ENCODE data around the gene MARK2. TPM values are rescaled to one million over a fixed set of nuclear protein-coding genes. Genes with fewer than 3 reads are reported as not detected.
A peak's percentile ranks its signal among the peaks of the same experiment; 100 is the strongest.

The MARK2 gene
- polyA plus RNA-seq, 12 donors, result 15.8 to 37.4 (median 17.8) TPM; not detected in 1

DNA sequence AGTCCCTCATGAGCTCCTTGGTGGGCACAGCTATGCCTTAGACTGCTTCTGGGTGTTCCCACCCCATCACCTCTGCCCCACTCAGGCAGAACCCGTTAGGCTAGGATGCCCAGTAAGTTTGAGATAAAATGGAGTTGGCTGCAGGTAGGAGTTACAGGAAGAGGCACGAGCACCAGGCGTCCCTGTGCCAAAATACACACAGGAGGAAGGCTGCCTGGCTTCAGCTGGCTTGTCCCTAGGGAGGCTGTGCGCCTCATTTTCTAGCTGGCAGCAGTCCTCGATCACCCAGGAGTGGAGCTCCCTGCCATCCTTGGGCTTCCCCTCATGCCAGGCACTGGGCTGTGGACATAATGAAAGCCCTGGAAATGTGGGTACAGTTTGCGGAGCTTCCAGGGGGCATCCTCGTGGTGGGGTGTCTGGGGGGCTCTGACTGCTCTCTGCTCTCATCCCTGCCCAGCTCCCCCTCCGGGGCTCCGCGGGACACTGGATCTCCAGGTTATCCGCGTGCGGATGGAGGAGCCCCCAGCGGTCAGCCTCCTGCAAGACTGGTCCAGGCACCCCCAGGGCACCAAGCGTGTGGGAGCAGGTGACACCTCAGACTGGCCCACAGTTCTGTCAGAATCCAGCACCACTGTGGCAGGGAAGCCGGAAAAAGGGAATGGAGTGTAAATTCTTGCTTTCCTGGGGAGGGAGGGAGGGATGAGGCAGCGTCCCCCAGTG lies 12.3 kb upstream of the MARK2 start:
- DNase-seq, result no peak

DNA sequence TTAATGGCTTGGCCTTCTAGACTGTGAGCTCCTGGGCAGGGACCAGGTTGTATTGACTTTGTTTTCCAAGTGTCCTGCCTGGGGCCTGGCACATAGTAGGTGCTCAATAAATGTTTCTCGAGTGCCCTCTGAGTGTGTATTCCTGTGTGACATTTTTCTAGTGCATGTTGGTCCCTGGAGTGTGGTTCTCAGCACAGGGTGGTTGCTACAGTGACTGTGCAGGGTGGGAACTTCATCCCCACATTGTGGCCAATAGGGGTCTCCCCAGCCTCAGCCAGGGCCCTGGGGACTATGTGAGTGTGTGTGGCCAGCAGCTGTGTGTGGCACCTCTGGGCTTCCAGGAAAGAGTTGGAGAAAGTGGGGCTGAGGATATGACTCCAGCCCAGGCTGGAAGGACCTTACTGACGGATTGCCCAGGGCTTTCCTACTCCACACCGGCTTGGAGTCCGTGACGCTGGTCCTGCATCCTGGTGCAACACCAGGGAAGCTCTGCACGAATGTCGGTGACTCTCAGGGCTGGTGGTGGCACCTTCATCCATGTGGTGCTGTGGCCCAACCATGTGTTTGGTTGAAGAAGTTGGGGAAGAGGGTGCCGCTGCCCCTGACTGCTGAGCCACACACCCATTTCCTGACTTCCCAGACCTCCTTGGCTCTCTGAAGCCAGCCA lies 9.0 kb upstream of the MARK2 start:
- DNase-seq, result no peak

DNA sequence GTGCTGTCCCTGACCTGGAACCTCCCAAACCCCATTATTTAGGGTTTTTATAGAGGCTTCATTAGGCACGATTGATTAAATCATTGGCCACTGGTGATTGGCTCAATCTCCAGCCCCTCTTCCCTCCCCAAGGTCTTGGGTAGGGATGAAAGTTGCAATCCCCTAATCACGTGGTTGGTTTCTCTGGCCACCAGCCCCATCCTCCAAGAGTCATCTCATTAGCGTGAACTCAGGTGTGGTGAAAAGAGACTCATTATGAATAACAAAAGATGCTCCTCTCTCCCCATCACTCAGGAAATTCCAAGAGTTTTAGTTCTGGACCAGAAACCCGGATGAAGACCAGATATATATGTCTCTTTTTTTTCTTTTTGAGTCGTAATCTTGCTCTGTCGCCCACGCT lies 7.6 kb upstream of the MARK2 start:
- DNase-seq, result no peak

DNA sequence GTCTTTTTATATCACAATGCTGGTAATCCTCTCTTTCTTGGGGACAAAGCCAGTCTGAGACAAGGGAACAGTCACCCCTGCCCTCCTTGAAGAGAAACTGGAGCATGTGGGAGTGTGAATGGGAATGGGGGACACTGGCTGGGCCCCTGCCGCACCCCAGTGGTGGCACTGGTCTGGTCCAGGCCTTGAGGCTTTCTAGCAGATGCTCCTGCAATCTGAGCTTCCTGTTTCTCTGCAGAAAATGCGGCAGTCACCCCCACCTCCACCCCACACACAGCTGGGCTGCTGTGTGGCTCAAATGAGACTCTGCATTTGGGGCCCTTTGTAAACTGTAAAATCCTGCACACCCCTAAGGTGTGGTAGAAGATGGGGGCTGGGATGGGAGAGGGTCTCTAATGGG lies 6.6 kb upstream of the MARK2 start:
- no peak for DNase-seq

DNA sequence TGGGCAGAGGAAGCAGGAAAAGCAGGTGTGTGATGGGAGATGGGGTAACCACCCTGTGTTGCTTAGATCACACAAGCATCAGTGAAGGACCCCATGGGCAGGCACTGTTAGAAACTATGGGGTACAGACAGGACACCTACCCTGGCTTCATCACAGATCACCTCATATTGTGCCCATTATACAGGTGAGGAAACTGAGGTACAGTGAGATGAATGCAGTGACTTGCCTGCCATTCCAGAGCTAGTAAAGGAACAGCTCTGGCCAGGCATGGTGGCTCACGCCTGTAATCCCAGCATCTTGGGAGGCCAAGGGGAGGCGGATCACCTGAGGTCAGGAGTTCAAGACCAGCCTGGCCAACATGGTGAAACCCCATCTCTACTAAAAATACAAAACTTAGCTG lies 5.9 kb upstream of the MARK2 start:
- DNase-seq, result no peak

DNA sequence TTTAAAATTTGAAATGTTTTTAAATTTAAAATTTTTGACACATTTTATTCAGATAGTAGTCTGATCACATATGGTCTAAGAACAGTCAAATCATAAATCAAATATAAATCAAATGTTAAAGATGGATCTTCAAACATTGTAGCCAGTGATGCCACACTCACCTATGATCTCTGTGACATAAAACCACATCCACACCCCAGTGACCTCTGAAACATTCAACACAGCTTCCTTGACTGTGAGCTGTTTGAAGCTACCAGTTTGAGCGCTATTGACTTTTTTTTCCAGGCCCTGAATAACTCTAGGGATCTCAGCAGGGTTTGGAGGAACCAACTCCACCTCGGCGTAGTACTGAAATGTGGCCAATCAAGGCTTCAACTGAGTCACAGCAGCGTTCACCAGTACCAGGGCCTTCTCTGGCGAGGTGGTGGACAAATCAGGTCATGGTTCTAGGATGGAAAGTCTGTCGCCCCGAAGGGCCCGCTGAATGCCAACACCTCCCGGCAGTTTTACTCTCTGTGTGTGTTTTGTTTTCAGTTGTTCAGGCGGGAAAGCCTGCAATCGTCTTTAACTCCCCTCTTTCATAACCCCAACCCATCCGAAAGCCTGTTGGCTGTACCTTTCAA lies 4.3 kb upstream of the MARK2 start:
- DNase-seq, result no peak

DNA sequence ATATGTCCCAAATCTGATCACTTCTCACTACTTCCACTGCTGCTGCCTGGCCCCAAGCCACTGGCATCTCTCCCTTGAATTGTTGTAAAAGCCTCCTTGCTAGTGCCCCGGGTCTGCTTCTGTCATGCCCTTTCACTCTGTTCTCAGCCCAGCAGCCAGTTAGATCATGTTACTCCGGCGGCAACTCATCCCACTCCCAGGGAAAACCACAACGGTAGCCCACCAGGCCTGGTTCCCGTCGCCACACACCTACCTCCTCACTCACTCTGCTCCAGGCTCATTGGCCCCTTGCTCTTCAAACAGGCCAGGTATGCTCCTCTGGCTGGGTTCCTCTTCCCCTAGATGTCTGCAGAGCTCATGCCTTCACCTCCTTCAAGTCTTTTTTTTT lies 3.8 kb upstream of the MARK2 start:
- no peak for DNase-seq

DNA sequence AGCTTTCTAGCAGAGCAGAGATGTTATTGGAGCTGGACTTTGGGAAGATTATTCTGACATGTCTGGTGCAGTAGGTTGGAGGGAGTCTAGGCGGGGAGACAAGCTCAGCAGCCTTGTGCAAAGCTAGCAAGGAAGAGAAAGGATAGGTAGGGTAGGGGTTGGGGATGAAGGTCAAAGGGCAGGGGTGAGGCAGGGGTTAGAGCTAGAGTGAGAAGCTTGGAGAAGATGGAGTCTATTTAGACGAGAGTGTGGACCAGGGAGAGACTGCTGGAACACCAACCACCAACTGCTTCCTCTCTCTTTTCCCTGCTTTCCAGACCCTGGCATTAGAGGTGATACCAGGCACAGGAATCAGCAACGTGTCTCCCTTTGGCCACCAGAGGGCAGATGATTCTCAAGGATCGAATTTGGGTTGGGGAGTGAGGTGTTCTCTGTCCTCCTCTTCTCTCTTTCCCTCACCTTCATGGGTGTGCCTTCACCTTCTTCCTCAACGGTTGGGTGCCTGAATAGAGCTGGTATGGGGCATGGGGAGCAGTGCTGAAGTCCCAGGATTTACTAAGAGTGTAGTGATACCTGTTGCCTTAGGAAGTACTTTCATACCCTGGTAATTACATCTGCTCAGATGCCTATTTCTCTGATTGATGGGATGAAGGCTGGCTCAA lies 1.8 kb upstream of the MARK2 start:
- peak; percentile 81 for DNase-seq

DNA sequence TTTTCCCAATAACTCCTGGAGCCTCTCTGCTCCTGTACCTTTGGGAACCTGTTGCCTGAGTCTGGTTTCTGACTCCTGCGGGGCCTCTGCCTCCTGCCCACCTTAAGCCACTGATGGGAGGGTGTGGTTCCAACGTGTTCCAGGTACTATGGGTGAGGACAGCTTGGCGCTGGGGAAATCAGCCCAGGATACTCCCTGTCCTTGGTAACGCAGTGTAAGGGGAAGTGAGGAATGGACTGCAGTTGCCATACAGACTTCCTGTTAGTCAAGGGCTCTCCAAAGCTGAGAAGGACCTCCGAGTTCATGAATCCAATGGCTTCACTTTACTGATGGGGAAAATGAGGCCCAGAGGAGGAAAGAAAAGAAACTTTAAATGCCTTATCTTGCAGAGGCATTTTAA lies 1.2 kb upstream of the MARK2 start:
- no peak for DNase-seq

DNA sequence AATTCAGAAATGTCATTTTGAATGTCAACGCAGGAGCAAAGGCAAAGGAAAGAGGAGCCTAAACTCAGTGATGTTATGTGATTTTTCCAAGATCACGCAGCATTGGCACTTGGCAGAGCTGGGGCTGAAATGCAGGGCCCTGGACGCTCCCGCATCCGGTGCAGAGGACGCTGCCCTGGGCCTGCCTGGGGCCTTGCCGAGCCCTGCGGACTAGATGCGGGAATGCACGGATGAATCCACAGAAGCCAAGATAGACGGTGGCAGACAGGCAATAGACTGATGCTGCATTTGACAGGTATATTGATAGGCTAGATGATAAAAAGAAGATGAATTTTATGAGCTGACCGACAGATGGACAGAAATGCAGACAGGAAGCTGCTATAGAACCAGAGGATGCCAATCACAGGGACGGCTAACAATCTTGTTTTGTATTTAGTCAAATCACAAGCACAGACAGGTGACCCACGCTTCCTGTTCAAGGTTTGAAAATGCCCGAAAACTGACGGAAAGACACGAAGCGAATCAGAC lies 696 bp upstream of the MARK2 start:
- DNase-seq, result no peak

DNA sequence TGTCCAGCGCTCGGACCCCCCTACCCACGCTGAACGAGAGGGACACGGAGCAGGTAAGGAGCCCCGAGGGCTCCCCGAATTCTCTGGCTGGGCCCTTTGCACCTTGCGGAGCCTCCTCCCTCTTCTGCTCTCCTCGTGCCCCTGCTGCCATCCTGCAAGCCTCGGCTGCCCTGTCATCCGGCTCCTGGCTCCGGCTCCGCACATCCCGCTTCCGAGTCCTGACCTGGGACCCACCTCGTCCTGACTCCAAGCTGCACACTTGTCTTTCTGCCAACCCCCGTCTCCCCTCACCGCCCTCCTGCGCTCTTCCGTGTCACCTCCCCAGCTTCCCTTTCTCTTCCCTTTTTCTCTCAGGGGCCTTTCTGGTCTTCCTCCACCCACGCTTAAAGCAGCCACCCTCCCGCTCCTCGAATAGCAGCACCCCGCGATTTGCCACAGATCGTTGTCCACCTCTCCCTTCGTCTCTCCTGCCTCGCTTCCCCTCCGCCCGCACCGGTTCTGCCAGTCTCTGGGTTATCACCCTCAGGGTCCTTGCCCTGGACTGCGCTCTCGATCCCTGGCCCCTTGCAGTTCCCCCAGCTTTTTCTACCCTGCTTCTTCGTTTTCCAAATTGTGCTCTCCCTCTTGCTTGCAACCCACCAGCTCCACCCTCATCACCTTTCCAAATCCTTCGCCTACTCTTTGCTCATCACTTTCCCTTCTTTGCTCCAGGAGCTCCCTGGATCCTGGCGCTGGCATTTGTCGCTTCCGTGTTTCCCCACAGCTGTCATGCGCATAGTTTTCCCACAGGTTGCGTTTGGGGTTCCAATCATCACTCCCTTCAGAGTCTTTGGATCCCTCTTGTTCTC lies 822 bp downstream of the MARK2 start:
- no peak for DNase-seq

DNA sequence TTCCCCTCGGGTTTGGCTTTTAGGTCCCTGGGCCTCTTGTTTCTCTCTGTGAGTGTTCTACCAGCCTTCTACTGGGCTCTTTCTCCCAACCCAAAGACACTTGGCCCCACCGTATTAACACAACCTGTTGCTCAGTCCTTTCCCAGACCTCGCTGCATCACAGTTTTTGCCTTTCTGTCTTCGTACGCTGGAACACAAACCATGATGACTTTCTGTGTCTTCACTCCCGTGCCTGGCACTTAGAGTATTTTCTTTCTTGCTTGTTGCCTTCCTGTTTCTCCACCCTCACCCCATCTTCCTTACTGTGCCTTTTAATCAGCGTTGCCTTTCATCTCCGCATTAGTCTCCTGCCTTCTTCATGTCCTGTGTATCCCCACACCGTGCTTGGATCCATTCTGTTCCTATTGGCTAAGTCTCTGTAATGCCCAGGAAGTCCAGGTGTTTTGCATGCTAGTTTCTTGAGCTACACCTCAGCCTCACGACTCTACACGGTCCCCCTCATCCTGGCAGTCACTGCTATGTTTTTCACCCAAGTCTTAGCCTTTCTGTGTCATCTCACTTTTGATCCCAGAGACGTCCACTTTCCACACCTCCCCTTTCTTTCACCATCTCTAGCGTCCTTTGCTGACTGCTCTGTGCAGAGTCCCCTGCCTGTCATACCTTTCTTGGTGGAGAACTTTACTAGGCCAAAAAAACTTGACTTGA lies 1.6 kb downstream of the MARK2 start:
- no peak for DNase-seq

DNA sequence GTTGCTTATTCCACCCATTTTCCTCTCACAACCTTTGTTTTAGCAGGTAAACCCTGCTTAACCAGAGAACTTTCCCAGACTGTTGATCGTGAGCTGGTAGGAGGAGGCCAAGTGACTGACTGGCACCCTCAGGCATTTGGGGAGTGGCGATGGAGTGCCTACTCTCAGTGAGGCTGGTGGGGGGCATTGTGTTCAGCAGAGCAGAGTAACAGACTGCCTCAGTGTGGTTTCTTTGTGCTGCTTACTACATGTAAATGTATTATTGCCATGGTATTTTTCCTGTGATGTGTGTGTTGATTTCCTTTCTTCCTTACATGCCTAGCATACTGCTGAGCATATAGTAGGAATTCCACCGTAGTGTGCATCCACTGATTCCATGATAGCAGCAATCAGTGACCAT lies 2.6 kb downstream of the MARK2 start:
- no peak for DNase-seq

DNA sequence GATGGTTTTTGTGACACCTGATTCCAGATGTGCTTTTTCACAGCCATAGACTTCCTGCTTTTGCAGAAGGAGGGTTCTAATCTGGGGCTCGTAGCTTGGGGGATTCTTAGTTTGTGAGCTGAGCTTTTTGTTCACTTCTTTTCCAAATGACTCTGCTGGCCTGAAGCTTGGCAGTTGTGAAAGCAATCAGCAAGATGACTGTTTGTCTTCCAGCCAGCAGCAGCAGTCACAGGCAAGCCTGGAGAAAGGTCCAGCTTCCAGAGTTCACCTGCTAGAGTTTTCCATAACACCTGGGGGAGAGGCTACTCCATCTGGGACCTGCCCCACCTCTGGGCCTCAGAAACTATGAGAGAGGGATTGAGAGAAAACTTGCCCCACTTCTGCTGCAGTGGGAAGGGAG lies 4.1 kb downstream of the MARK2 start:
- no peak for DNase-seq

DNA sequence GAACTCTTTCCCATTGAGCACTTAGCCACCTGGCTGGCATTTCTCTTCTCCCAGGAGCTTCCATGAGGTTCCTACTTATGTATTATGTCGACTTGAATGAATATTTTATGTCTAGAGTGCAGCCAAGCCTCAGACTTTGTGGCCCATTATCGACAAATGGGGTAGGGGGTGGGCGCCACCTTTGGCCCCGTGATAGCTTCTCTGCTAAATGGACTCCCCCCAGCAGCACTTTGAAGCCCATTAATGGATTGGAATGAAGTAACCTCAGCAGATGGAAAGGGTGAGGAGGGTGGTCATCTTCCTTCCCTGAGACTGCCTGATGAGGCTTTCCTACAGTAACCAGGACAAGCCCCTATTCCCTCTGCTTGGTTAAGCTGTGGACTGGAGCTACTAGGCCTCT lies 5.9 kb downstream of the MARK2 start:
- no peak for DNase-seq

DNA sequence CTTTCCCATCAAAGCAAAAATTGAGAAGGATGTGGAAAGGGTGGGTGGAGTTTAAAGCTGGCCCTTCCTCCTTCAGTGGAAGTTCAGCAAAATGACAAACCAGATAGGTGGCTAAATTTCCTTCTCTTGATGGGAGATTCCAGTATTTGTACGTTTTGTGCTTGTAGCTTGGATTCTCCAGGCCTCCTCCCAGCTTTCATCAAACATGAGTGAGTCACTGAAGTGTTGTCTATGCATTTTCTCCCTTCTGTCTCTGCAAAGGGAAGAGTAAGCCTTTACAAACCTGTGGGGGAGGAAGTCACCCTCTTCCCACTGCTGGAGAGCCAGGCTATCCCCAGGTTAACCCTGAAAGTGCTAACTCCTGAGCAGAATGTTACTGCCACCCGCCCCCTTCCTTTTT lies 6.4 kb downstream of the MARK2 start:
- DNase-seq, result no peak

DNA sequence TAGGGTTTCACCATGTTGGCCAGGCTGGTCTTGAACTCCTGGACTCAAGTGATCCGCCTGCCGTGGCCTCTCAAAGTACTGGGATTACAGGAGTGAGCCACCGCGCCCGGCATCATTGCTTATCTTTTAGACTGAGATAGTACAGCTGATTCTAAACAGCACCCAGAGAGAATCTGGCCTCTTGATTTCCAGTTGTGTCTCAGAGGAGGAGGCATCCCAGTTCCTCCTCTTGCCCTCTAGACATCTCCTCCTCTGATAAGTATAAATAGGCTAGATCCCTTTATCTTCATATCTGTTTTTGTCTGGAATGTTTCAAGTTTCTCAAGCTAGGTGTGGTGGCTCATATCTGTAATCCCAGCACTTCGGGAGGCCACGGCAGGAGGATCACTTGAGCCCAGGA lies 7.0 kb downstream of the MARK2 start:
- no peak for DNase-seq

DNA sequence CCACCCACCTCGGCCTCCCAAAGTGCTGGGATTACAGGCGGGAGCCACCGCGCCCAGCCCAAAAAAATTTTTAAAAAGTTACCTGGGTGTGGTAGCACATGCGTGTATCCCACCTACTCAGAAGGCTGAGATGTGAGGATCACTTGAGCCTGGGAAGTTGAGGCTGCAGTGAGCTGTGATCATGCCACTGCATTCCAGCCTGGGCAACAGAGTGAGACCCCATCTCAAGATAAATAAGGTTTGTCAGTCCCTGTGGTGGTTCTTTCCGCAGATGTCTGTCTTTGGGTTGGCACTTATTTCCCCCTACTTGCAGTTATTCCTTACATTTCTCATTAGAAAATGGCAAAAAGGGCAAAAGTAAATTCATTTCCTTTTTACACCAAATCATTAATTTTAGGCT lies 8.0 kb downstream of the MARK2 start:
- DNase-seq, result no peak

DNA sequence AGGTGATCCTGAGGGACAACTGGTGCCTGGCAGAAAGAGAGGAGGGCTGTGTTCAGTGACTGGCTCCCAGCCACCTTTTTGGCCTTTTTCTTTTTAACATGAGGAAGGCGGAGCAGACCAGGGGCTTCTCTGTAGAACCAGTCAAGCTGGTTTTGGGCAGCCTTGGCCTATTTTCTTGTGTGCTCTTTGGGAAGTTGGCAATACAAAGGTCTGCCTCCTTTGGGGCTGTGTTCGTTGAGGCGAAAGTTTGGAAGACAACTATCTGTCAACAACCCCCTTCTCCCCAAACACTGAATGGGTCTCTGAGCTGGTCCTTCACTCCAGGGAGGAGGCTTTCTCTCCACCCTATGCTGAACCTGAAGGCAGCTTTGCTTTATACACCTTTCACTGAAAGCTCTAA lies 8.5 kb downstream of the MARK2 start:
- DNase-seq, result no peak

DNA sequence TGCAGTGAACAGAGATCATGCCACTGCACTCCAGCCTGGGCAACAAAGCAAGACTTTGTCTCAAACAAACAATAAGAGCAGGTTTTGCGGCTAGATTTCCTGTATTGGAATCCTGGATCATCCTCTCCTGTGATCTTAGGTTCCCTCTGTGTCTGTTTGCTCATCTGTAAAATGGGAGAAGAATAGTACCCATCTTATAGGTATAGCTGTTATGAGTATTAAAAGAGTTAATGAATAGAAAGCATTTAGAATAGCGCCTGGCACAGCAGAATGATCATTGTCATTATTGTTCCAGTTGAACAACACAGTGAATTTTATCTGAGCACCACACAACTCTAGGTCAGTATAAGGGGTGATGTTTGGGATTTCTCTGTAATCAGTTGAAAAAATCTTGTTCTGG lies 10.8 kb downstream of the MARK2 start:
- DNase-seq, result no peak

DNA sequence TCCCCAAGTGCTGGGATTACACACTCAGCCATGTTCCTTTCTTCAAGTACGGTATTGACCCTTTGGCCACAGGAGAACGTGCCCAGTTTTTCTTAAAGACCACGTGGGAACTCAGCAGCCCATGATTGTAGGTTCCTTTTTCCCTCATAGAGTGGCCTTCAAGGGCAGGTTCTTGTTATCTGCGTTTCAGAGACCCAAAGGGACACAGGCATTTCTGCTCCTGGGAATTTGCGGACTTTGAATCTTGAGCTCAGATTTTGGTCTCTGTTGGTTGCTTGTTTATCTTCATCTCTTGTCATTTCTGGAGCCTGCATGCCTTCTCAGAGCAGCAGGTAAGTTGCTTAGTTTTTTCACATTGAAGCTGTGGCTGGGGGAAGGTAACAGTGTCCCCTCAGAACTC lies 12.0 kb downstream of the MARK2 start:
- DNase-seq, result no peak

Data from muscle of arm (tissue), 12 donors.